ENCODE results near the gene CHD9. TPM values are rescaled to one million over a fixed set of nuclear protein-coding genes. Genes with fewer than 3 reads are reported as not detected.

Gene CHD9
- total RNA-seq, 1 donor from 2014 or later = 49.2 TPM

DNA sequence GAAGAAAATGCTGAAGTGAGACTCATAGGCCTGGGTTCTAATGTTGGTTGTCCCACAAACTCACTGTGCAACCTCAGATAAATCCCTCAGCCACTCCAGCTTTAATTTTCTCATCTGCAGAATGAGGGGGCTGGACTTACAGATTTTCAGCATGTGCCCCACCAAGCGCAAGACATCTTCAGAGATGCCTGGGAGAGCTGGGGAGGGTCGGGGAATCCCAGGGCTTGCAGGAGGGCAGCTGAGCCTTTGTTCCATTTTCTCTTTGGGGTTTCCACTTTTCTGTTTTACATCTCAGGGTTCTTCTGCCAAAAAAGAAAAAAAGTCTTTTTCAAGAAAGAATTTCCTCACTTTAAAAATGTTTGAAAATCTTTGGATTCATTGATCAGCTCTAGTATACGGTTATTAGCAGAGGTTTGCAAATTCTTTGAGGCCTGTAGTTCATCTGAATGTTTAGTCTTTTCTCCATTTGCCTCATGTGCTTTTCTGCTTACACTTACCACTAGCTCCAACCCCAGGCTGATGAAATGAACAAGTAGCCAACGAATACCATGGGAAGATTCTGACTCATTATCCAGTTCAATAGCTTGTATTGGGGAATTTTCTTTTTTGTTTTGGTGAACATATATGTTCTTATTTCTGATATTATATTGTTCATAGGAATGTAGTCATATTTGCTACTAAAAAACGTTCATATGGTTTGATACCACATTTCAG lies 56.4 kb downstream of the CHD9 start:
- Mint-ChIP-seq H3K9me3 (ENCODE audit: unreplicated experiment) (no peaks in the 10 kb centered on the region), H3K36me3 (ENCODE audit: low read depth, unreplicated experiment) (no peaks in the 10 kb centered on the region), H3K27ac (ENCODE audit: unreplicated experiment) (no peak overlapping the region), H3K4me3 (ENCODE audit: unreplicated experiment) (no peak overlapping the region), H3K4me1 (ENCODE audit: unreplicated experiment) (peaks cover 8% of the 10 kb centered on the region), H3K27me3 (ENCODE audit: unreplicated experiment) (no peaks in the 10 kb centered on the region)
- DNase-seq (ENCODE audit: low spot score) = no peak
- TF ChIP-seq CTCF (IDR thresholded peaks at IDR 0.05; ENCODE audit: unreplicated experiment) = no peak

DNA sequence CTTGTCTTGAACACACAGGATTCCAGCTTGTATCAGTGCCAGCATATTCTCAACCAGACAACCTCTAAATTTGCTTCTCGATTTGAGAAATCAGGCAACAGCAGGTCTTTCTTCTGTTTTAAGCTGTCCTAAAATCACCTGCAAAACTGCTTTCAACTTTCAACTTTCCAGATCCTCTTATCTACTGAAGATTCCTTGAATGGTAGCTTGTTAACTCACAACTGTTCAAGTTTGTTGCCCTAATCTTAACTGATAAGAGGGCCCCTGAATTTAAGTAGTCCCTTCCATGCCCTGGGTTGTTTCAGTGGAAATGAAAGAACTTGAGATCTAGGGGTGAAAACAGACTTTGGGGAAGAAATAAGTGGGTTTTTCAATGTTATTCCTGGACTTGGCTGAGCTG lies 57.2 kb downstream of the CHD9 start:
- Mint-ChIP-seq H3K27me3 (ENCODE audit: unreplicated experiment) (no peaks in the 10 kb centered on the region), H3K36me3 (ENCODE audit: low read depth, unreplicated experiment) (no peaks in the 10 kb centered on the region), H3K4me3 (ENCODE audit: unreplicated experiment) (no peak overlapping the region), H3K4me1 (ENCODE audit: unreplicated experiment) (peaks cover 8% of the 10 kb centered on the region), H3K27ac (ENCODE audit: unreplicated experiment) (peak overlapping the region; percentile 9), H3K9me3 (ENCODE audit: unreplicated experiment) (no peaks in the 10 kb centered on the region)
- TF ChIP-seq CTCF (IDR thresholded peaks at IDR 0.05; ENCODE audit: unreplicated experiment) = no peak
- no peak for DNase-seq (ENCODE audit: low spot score)

GRCh38 chr16:53115047-53115446 lies 60.3 kb downstream of the CHD9 start:
- DNase-seq (ENCODE audit: low spot score) = no peak
- H3K4me1 Mint-ChIP-seq (ENCODE audit: unreplicated experiment) = peaks cover 8% of the 10 kb centered on the region
- no peak for TF ChIP-seq CTCF (IDR thresholded peaks at IDR 0.05; ENCODE audit: unreplicated experiment)
- H3K9me3 Mint-ChIP-seq (ENCODE audit: unreplicated experiment) = no peaks in the 10 kb centered on the region
- H3K27ac Mint-ChIP-seq (ENCODE audit: unreplicated experiment) = no peak overlapping the region
- no peaks in the 10 kb centered on the region for H3K27me3 Mint-ChIP-seq (ENCODE audit: unreplicated experiment)
- no peaks in the 10 kb centered on the region for H3K36me3 Mint-ChIP-seq (ENCODE audit: low read depth, unreplicated experiment)
- no peak overlapping the region for H3K4me3 Mint-ChIP-seq (ENCODE audit: unreplicated experiment)

DNA sequence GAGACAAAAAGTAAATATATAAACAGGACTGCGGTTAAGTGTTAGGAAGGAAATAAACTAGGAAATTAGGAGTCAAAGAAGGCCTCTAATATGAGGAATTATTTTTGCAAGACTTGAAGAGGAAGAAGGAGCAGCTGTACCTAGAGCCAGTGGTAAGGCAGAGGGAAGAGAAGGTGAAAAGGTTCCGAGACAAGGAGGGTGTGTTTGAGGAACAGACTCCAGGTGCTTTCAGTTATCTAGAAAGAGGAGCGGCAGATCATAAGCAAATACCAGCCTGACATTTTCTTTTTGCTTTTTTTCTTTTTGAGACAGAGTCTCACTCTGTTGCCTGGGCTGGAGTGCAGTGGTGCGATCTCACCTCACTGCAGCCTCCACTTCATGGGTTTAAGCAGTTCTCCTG lies 61.0 kb downstream of the CHD9 start:
- no peaks in the 10 kb centered on the region for H3K27me3 Mint-ChIP-seq (ENCODE audit: unreplicated experiment)
- H3K9me3 Mint-ChIP-seq (ENCODE audit: unreplicated experiment) = no peaks in the 10 kb centered on the region
- no peak for DNase-seq (ENCODE audit: low spot score)
- no peaks in the 10 kb centered on the region for H3K36me3 Mint-ChIP-seq (ENCODE audit: low read depth, unreplicated experiment)
- H3K4me3 Mint-ChIP-seq (ENCODE audit: unreplicated experiment) = no peak overlapping the region
- H3K4me1 Mint-ChIP-seq (ENCODE audit: unreplicated experiment) = peaks cover 8% of the 10 kb centered on the region
- no peak overlapping the region for H3K27ac Mint-ChIP-seq (ENCODE audit: unreplicated experiment)
- TF ChIP-seq CTCF (IDR thresholded peaks at IDR 0.05; ENCODE audit: unreplicated experiment) = no peak

GRCh38 chr16:53121043-53121620 lies 66.3 kb downstream of the CHD9 start:
- H3K27ac Mint-ChIP-seq (ENCODE audit: unreplicated experiment) = no peak overlapping the region
- no peaks in the 10 kb centered on the region for H3K27me3 Mint-ChIP-seq (ENCODE audit: unreplicated experiment)
- peaks cover 4% of the 10 kb centered on the region for H3K36me3 Mint-ChIP-seq (ENCODE audit: low read depth, unreplicated experiment)
- H3K4me1 Mint-ChIP-seq (ENCODE audit: unreplicated experiment) = no peaks in the 10 kb centered on the region
- no peak for TF ChIP-seq CTCF (IDR thresholded peaks at IDR 0.05; ENCODE audit: unreplicated experiment)
- DNase-seq (ENCODE audit: low spot score) = no peak
- no peaks in the 10 kb centered on the region for H3K9me3 Mint-ChIP-seq (ENCODE audit: unreplicated experiment)
- H3K4me3 Mint-ChIP-seq (ENCODE audit: unreplicated experiment) = no peak overlapping the region

All from endothelial cell (in vitro differentiated cells).